H9 (cell line): ENCODE results near the gene TPBG. TPM values are rescaled to one million over a fixed set of nuclear protein-coding genes. Genes with fewer than 3 reads are reported as not detected.

Experiments
- DNase-seq: peaks from one replicate; pipeline ENCODE4 v3.0.0-alpha.2; 2017
- H2AFZ ChIP-seq: one replicate; pipeline ENCODE4 v1.6.1; 2013; ENCODE audit warnings: mild to moderate bottlenecking, low read length, control low read depth, moderate library complexity
- H2AK5ac ChIP-seq: 2 replicates; pipeline ENCODE4 v1.6.1; 2013; ENCODE audit warnings: low read length, control low read depth, mixed read lengths; ENCODE audit not compliant: insufficient read length
- H2BK120ac ChIP-seq: one replicate; pipeline ENCODE4 v1.6.1; 2013; ENCODE audit warnings: low read depth, mild to moderate bottlenecking, low read length, control low read depth, inconsistent platforms; ENCODE audit not compliant: poor library complexity, severe bottlenecking
- H2BK12ac ChIP-seq: 2 replicates; pipeline ENCODE4 v1.6.1; 2013; ENCODE audit warnings: low read length, control low read depth, mixed read lengths, low read depth; ENCODE audit not compliant: insufficient read length
- H2BK15ac ChIP-seq: 2 replicates; pipeline ENCODE4 v1.6.1; 2013; ENCODE audit warnings: low read depth, low read length, control low read depth
- H2BK20ac ChIP-seq: one replicate; pipeline ENCODE4 v1.6.1; 2013; ENCODE audit warnings: low read depth, mild to moderate bottlenecking, low read length, control low read depth, inconsistent platforms; ENCODE audit not compliant: poor library complexity, severe bottlenecking
- H2BK5ac ChIP-seq: 2 replicates; pipeline ENCODE4 v1.6.1; 2013; ENCODE audit warnings: low read length, control low read depth, mixed read lengths; ENCODE audit not compliant: insufficient read length
- H3K14ac ChIP-seq: 2 replicates; pipeline ENCODE4 v1.6.1; 2013; ENCODE audit warnings: low read length, control low read depth; ENCODE audit not compliant: insufficient read depth
- H3K18ac ChIP-seq: 2 replicates; pipeline ENCODE4 v1.6.1; 2013; ENCODE audit warnings: low read depth, mild to moderate bottlenecking, mixed read lengths, low read length, control low read depth; ENCODE audit not compliant: insufficient read length
- H3K23ac ChIP-seq: 2 replicates; pipeline ENCODE4 v1.6.1; 2013; ENCODE audit warnings: low read length, control low read depth, mixed read lengths, low read depth; ENCODE audit not compliant: insufficient read length
- H3K23me2 ChIP-seq: 2 replicates; pipeline ENCODE4 v1.6.1; 2013; ENCODE audit warnings: low read depth, mild to moderate bottlenecking, mixed read lengths, low read length, control low read depth; ENCODE audit not compliant: insufficient read length, poor library complexity, severe bottlenecking
- H3K27ac ChIP-seq: 2 replicates; pipeline ENCODE4 v1.5.1; 2013; ENCODE audit warnings: low read length, control low read depth, mixed read lengths, low read depth; ENCODE audit not compliant: insufficient read length
- H3K27me3 ChIP-seq: 2 replicates; pipeline ENCODE4 v1.6.1; 2013; ENCODE audit warnings: low read length, control low read depth, inconsistent platforms; ENCODE audit not compliant: insufficient read depth
- H3K4ac ChIP-seq: 2 replicates; pipeline ENCODE4 v1.6.1; 2013; ENCODE audit warnings: low read depth, mild to moderate bottlenecking, control low read depth, inconsistent platforms, low read length, moderate library complexity
- H3K4me1 ChIP-seq: 2 replicates; pipeline ENCODE4 v1.6.1; 2013; ENCODE audit warnings: low read length, control low read depth, inconsistent platforms; ENCODE audit not compliant: insufficient read depth
- H3K4me2 ChIP-seq: 2 replicates; pipeline ENCODE4 v1.6.1; 2013; ENCODE audit warnings: low read length, control low read depth, mixed read lengths; ENCODE audit not compliant: insufficient read length, insufficient read depth
- H3K56ac ChIP-seq: 2 replicates; pipeline ENCODE4 v1.6.1; 2013; ENCODE audit warnings: low read depth, mild to moderate bottlenecking, mixed read lengths, low read length, control low read depth; ENCODE audit not compliant: insufficient read length
- H3K79me1 ChIP-seq: 2 replicates; pipeline ENCODE4 v1.6.1; 2013; ENCODE audit warnings: low read depth, mild to moderate bottlenecking, moderate library complexity, low read length, control low read depth, inconsistent platforms; ENCODE audit not compliant: insufficient read depth, poor library complexity, severe bottlenecking
- H3K79me2 ChIP-seq: 2 replicates; pipeline ENCODE4 v1.6.1; 2013; ENCODE audit warnings: low read length, control low read depth, inconsistent platforms; ENCODE audit not compliant: insufficient read depth
- H3K9ac ChIP-seq: 2 replicates; pipeline ENCODE4 v1.6.1; 2013; ENCODE audit warnings: low read length, control low read depth, mixed read lengths; ENCODE audit not compliant: insufficient read length; ENCODE audit errors: extremely low read depth
- H3K9me3 ChIP-seq: one replicate; pipeline ENCODE4 v1.6.1; 2013; ENCODE audit warnings: low read depth, low read length, inconsistent platforms; ENCODE audit not compliant: control insufficient read depth
- H3T11ph ChIP-seq: one replicate; pipeline ENCODE4 v1.6.1; 2013; ENCODE audit warnings: mild to moderate bottlenecking, low read length, control low read depth, inconsistent platforms
- H4K20me1 ChIP-seq: one replicate; pipeline ENCODE4 v1.6.1; 2013; ENCODE audit not compliant: control insufficient read depth, insufficient read length, insufficient read depth
- H4K5ac ChIP-seq: 2 replicates; pipeline ENCODE4 v1.6.1; 2013; ENCODE audit warnings: low read depth, mild to moderate bottlenecking, mixed read lengths, low read length, control low read depth; ENCODE audit not compliant: insufficient read length
- H4K8ac ChIP-seq: replicated peaks from 2 replicates; pipeline ENCODE4 v1.6.1; 2013; ENCODE audit warnings: low read length, control low read depth, mixed read lengths, low read depth; ENCODE audit not compliant: insufficient read length
- H4K91ac ChIP-seq: 2 replicates; pipeline ENCODE4 v1.6.1; 2013; ENCODE audit warnings: low read depth, mild to moderate bottlenecking, moderate library complexity, mixed read lengths, low read length, control low read depth; ENCODE audit not compliant: insufficient read length
- H3K27ac Mint-ChIP-seq, 3 experiments: 2 replicates in 2 of 3; 3 replicates in 1 of 3; pipeline ENCODE4 v1.8.0; 2020 to 2021; ENCODE audit warnings: mixed read lengths in 3 of 3, mild to moderate bottlenecking in 1 of 3, moderate library complexity in 1 of 3
- H3K27me3 Mint-ChIP-seq: 2 replicates; pipeline ENCODE4 v1.8.0; 2021; ENCODE audit warnings: low read depth, mild to moderate bottlenecking, moderate library complexity, mixed read lengths
- H3K36me3 Mint-ChIP-seq, 3 experiments: 2 replicates in 2 of 3; 3 replicates in 1 of 3; pipeline ENCODE4 v1.8.0; 2020 to 2021; ENCODE audit warnings: low read depth in 3 of 3, mixed read lengths in 3 of 3; ENCODE audit not compliant: insufficient read depth in 1 of 3
- H3K4me1 Mint-ChIP-seq, 2 experiments: 2 replicates each; pipeline ENCODE4 v1.8.0; 2020; ENCODE audit warnings: mixed read lengths in 2 of 2
- H3K4me3 Mint-ChIP-seq, 2 experiments: 2 replicates in 1 of 2; 3 replicates in 1 of 2; pipeline ENCODE4 v1.8.0; 2020 to 2021; ENCODE audit warnings: mild to moderate bottlenecking in 2 of 2, mixed read lengths in 2 of 2, moderate library complexity in 1 of 2
- H3K9me3 Mint-ChIP-seq, 2 experiments: 2 replicates in 1 of 2; 3 replicates in 1 of 2; pipeline ENCODE4 v1.8.0; 2020; ENCODE audit warnings: mild to moderate bottlenecking in 2 of 2, mixed read lengths in 2 of 2, moderate library complexity in 1 of 2
- WGBS: extraction: QIAGEN DNeasy Blood & Tissue Kit; methylation state at CpG from one replicate; pipeline ENCODE4 v1.1.7; 2013; ENCODE audit warnings: missing lambda C conversion rate, low lambda C conversion rate, mixed read lengths; ENCODE audit not compliant: insufficient read length; ENCODE audit errors: extremely low coverage; 5-methylcytosine and 5-hydroxymethylcytosine counted together
- total RNA-seq: library from RNA; stranded (reverse); gene quantifications from 2 replicates; pipeline ENCODE4 v1.2.1, GENCODE V29; 2021
- TF ChIP-seq, protein P1 (sequence below): fragments of 200-600 bp; sonication (generic); conservative IDR thresholded peaks from 3 replicates; pipeline ENCODE4 v1.8.0; 2021; ENCODE audit warnings: antibody characterized with exemption, mild to moderate bottlenecking

The TPBG gene
- total RNA-seq, 1 experiment from 2014 or later, result 19.0 TPM

DNA sequence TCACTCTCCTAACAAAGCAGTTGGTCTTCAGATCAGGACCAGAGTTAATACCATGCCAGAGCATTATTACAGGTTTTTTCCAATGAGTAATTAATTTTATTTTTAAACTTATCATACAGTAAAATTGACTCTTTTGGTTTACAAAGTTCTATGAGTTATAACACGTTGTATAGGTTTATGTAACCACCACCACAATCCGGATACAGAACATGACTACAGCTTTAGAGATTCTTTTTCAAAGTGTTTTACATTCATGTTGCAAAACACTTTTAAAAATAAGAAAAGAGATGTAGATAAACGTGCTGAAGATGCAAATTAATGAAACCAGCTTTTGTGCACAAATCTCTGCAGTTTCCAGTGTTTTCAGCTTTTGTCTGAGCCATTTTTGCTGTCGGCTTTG, 1.5 kb upstream of the TPBG start:
- no peak overlapping the region for H3K23ac ChIP-seq
- no peak overlapping the region for H3K4ac ChIP-seq
- no peak overlapping the region for H2AK5ac ChIP-seq
- TF ChIP-seq, protein P1, sequence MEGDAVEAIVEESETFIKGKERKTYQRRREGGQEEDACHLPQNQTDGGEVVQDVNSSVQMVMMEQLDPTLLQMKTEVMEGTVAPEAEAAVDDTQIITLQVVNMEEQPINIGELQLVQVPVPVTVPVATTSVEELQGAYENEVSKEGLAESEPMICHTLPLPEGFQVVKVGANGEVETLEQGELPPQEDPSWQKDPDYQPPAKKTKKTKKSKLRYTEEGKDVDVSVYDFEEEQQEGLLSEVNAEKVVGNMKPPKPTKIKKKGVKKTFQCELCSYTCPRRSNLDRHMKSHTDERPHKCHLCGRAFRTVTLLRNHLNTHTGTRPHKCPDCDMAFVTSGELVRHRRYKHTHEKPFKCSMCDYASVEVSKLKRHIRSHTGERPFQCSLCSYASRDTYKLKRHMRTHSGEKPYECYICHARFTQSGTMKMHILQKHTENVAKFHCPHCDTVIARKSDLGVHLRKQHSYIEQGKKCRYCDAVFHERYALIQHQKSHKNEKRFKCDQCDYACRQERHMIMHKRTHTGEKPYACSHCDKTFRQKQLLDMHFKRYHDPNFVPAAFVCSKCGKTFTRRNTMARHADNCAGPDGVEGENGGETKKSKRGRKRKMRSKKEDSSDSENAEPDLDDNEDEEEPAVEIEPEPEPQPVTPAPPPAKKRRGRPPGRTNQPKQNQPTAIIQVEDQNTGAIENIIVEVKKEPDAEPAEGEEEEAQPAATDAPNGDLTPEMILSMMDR, result no peak
- WGBS, result no CpG with 5 or more reads among the region's 4 CpGs
- H3K9me3 ChIP-seq, result no peaks in the 10 kb centered on the region
- no peak overlapping the region for H2BK15ac ChIP-seq
- no peak overlapping the region for H3K14ac ChIP-seq
- H3T11ph ChIP-seq, result no peak overlapping the region
- no peak for DNase-seq
- H3K56ac ChIP-seq, result no peak overlapping the region
- H3K4me1 ChIP-seq, result peaks cover 4% of the 10 kb centered on the region; the same call in 1 of the 2 replicates
- no peak overlapping the region for H2BK12ac ChIP-seq
- H4K8ac ChIP-seq, result no peak overlapping the region
- Mint-ChIP-seq H3K27ac (no peak overlapping the region), H3K4me1 (peaks cover 22 to 27% of the 10 kb centered on the region in 2 experiments), H3K36me3 (peaks cover 3 to 9% (median 7%) of the 10 kb centered on the region in 3 experiments; a peak in 5 of 7 replicates), H3K27me3 (peaks cover 11% of the 10 kb centered on the region), H3K9me3 (no peaks in the 10 kb centered on the region), H3K4me3 (peak overlapping the region; percentile 96 to 98)
- no peaks in the 10 kb centered on the region for H3K27me3 ChIP-seq
- peaks cover 11% of the 10 kb centered on the region for H3K23me2 ChIP-seq
- peak overlapping the region; percentile 88 for H3K4me2 ChIP-seq
- no peak overlapping the region for H4K5ac ChIP-seq
- H2AFZ ChIP-seq, result no peak overlapping the region
- no peak overlapping the region for H2BK20ac ChIP-seq
- H3K9ac ChIP-seq, result no peak overlapping the region
- H3K27ac ChIP-seq, result no peak overlapping the region
- H3K79me2 ChIP-seq, result no peaks in the 10 kb centered on the region; the same call in 1 of the 2 replicates
- H3K79me1 ChIP-seq, result no peaks in the 10 kb centered on the region
- no peak overlapping the region for H3K18ac ChIP-seq
- H4K91ac ChIP-seq, result no peak overlapping the region
- H2BK120ac ChIP-seq, result no peak overlapping the region
- H2BK5ac ChIP-seq, result no peak overlapping the region
- no peaks in the 10 kb centered on the region for H4K20me1 ChIP-seq
